Peyer's patch (tissue), 4 donors: ENCODE data around the gene DGCR8. TPM values are rescaled to one million over a fixed set of nuclear protein-coding genes. Genes with fewer than 3 reads are reported as not detected.

Source experiments
- DNase-seq, 3 donors: peaks; one replicate each; pipeline ENCODE4 v3.0.0-alpha.2; 2017 to 2019
- H3K27ac ChIP-seq, 4 donors: fragments of 200-600 bp; sonication (generic); one replicate each; pipeline ENCODE4 v1.5.1; 2016 to 2019
- H3K27me3 ChIP-seq, 2 donors: fragments of 200-600 bp; sonication (generic); one replicate each; pipeline ENCODE4 v1.5.1; 2019
- H3K36me3 ChIP-seq, 3 donors: fragments of 200-600 bp; sonication (generic); one replicate each; pipeline ENCODE4 v1.5.1; 2016 to 2019
- H3K4me1 ChIP-seq, 4 donors: fragments of 200-600 bp; sonication (generic); one replicate each; pipeline ENCODE4 v1.5.1; 2016 to 2019
- H3K4me3 ChIP-seq, 4 donors: fragments of 200-600 bp; sonication (generic); 1 replicate in 3 of 4; 2 replicates in 1 of 4; pipeline ENCODE4 v1.5.1; 2016 to 2019; ENCODE audit warnings: mild to moderate bottlenecking in 1 of 4
- H3K9me3 ChIP-seq, 4 donors: fragments of 200-600 bp; sonication (generic); one replicate each; pipeline ENCODE4 v1.5.1; 2016 to 2019; ENCODE audit warnings: mild to moderate bottlenecking in 1 of 4
- POLR2A ChIP-seq, 2 donors: fragments of 450-650 bp; IDR thresholded peaks; one replicate each; pipeline ENCODE4 v1.5.1; 2017; ENCODE audit warnings: antibody characterized with exemption in 2 of 2, mild to moderate bottlenecking in 2 of 2, moderate library complexity in 2 of 2
- total RNA-seq, 4 donors: library from RNA; depleted of rRNA; stranded (reverse); fragments of >200 nt; gene quantifications; one replicate each; pipeline ENCODE4 v1.1.0, GENCODE V29; 2016
- TF ChIP-seq, protein P1 (sequence below), 6 experiments: fragments of 450-650 bp in 4 of 6; fragments of 200-600 bp in 2 of 6; sonication (generic) in 1 of 6; IDR thresholded peaks; one replicate each; pipeline ENCODE4 v1.5.1; 2017 to 2019; ENCODE audit warnings: antibody characterized with exemption in 6 of 6, mild to moderate bottlenecking in 3 of 6, moderate library complexity in 1 of 6

The DGCR8 gene
- total RNA-seq, 4 donors from 2014 or later, result 40.6 to 138 (median 64.9) TPM

- H3K36me3 ChIP-seq, result peaks cover 0 to 72% (median 0%) of the 10 kb centered on the region in 3 donors
- no peaks in the 10 kb centered on the region for H3K9me3 ChIP-seq
- H3K27ac ChIP-seq, result no peak overlapping the region
- no peaks in the 10 kb centered on the region for H3K4me1 ChIP-seq
- TF ChIP-seq, protein P1, sequence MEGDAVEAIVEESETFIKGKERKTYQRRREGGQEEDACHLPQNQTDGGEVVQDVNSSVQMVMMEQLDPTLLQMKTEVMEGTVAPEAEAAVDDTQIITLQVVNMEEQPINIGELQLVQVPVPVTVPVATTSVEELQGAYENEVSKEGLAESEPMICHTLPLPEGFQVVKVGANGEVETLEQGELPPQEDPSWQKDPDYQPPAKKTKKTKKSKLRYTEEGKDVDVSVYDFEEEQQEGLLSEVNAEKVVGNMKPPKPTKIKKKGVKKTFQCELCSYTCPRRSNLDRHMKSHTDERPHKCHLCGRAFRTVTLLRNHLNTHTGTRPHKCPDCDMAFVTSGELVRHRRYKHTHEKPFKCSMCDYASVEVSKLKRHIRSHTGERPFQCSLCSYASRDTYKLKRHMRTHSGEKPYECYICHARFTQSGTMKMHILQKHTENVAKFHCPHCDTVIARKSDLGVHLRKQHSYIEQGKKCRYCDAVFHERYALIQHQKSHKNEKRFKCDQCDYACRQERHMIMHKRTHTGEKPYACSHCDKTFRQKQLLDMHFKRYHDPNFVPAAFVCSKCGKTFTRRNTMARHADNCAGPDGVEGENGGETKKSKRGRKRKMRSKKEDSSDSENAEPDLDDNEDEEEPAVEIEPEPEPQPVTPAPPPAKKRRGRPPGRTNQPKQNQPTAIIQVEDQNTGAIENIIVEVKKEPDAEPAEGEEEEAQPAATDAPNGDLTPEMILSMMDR (IDR thresholded peaks at IDR 0.05), result no peak
- no peak for TF ChIP-seq POLR2A (IDR thresholded peaks at IDR 0.05)
- DNase-seq, result no peak
- H3K27me3 ChIP-seq, result no peaks in the 10 kb centered on the region
- H3K4me3 ChIP-seq, result no peak overlapping the region
Observed at GRCh38 chr22:20055144-20055543, 24.9 kb upstream of the DGCR8 start.

DNA sequence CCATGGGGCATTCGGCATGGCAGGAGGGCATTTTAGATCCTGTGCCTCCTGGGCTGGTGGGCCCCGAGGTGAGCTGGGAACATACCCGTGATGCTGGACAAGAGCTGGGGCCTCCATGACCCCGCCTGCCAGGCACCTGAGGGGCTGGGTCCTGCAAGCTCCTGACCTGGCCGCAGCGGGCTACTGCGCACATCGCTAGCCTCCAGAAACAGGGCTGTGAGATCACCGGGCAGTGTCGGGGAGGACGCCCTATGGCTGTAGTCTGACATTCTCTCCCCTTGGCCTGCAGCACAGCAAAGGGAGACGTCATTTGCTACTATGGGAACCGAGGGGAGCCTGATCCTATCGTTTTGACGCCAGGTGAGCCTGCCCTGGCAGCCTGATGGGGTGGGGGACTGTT lies 24.4 kb upstream of the DGCR8 start:
- Histone ChIP-seq H3K4me1 (no peaks in the 10 kb centered on the region), H3K4me3 (no peak overlapping the region), H3K27ac (no peak overlapping the region), H3K9me3 (no peaks in the 10 kb centered on the region), H3K27me3 (no peaks in the 10 kb centered on the region), H3K36me3 (peaks cover 0 to 73% (median 0%) of the 10 kb centered on the region in 3 donors)
- DNase-seq, result peak in 1 of 3 donors; percentile 33
- no peak for TF ChIP-seq POLR2A (IDR thresholded peaks at IDR 0.05)

GRCh38 chr22:20056161-20056560 lies 23.9 kb upstream of the DGCR8 start:
- Histone ChIP-seq H3K9me3 (no peaks in the 10 kb centered on the region), H3K36me3 (peaks cover 0 to 77% (median 0%) of the 10 kb centered on the region in 3 donors), H3K4me1 (no peaks in the 10 kb centered on the region), H3K27me3 (no peaks in the 10 kb centered on the region), H3K4me3 (no peak overlapping the region), H3K27ac (no peak overlapping the region)
- TF ChIP-seq, protein P1 (IDR thresholded peaks at IDR 0.05), result no peak
- no peak for TF ChIP-seq POLR2A (IDR thresholded peaks at IDR 0.05)
- DNase-seq, result no peak

- TF ChIP-seq POLR2A (IDR thresholded peaks at IDR 0.05), result no peak
- TF ChIP-seq, protein P1 (IDR thresholded peaks at IDR 0.05), result no peak
- no peaks in the 10 kb centered on the region for H3K9me3 ChIP-seq
- H3K27ac ChIP-seq, result no peak overlapping the region
- H3K4me1 ChIP-seq, result no peaks in the 10 kb centered on the region
- H3K27me3 ChIP-seq, result no peaks in the 10 kb centered on the region
- H3K4me3 ChIP-seq, result no peak overlapping the region
- peaks cover 0 to 84% (median 0%) of the 10 kb centered on the region in 3 donors for H3K36me3 ChIP-seq
- DNase-seq, result no peak
Observed at GRCh38 chr22:20056696-20057386, 23.2 kb upstream of the DGCR8 start.

DNA sequence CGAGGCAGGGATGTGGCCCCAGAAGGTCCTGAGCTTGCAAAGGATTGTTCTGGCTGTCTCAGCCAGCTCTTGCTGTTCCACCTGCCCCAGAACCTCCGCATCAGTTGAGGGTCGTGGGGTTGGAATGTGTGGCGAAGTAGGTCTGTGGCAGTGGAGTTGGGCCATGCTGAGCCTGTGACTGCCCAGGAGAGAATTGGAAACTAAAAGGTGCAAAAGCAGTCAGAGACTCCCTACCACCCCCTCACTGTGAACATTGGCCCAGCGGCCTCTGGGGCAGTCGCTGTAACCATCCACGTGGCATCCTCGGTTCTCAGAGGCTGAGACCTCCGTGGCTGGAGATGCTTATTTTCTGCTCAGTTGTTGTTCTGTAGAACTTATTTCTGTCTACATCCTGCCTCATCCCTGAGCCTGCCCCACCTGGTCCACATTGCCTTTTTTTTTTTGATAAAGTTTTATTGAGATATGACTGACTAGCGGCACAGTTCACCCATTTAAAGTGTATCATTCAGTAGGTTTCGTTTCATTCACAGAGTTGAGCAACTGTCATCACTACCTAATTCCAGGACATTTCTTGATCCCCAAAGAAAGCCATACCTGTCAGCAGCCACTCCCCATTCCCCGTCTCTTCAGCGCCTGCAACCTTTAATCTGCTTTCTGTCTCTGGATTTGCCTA lies 22.3 kb upstream of the DGCR8 start:
- Histone ChIP-seq H3K27me3 (no peaks in the 10 kb centered on the region), H3K36me3 (peaks cover 0 to 85% (median 0%) of the 10 kb centered on the region in 3 donors), H3K27ac (no peak overlapping the region), H3K4me1 (no peaks in the 10 kb centered on the region), H3K9me3 (no peaks in the 10 kb centered on the region), H3K4me3 (no peak overlapping the region)
- peak in 1 of 3 donors; percentile 36 for DNase-seq
- TF ChIP-seq POLR2A (IDR thresholded peaks at IDR 0.05), result no peak
- TF ChIP-seq, protein P1 (IDR thresholded peaks at IDR 0.05), result no peak
